BJ (cell line): ENCODE results near the gene MARK1. TPM values are rescaled to one million over a fixed set of nuclear protein-coding genes. Genes with fewer than 3 reads are reported as not detected.

Experiments
- CTCF ChIA-PET: fragments of 350-600 bp; formaldehyde crosslinking; extraction: SDS; loops from one replicate; lab custom pipeline; 2021; ENCODE audit warnings: antibody characterized with exemption, inconsistent platforms; lab: Yijun Ruan, JAX
- POLR2A ChIA-PET: fragments of 300-600 bp; sonication (Branson Sonifier 250); formaldehyde crosslinking; extraction: SDS; loops from one replicate; lab custom pipeline; 2021; ENCODE audit warnings: antibody characterized with exemption; lab: Charles Lee
- DNase-seq: peaks from one replicate; pipeline ENCODE4 v3.0.0-alpha.2; 2011; ENCODE audit warnings: low read depth
- H3K27me3 ChIP-seq: 2 replicates; pipeline ENCODE4 v1.6.0; 2011; ENCODE audit warnings: low read length; ENCODE audit not compliant: control insufficient read depth, insufficient read depth
- H3K36me3 ChIP-seq: 2 replicates; pipeline ENCODE4 v1.5.1; 2011; ENCODE audit warnings: low read length; ENCODE audit not compliant: control insufficient read depth, insufficient read depth
- H3K4me3 ChIP-seq: 2 replicates; pipeline ENCODE4 v1.5.1; 2011; ENCODE audit warnings: low read depth, mild to moderate bottlenecking, control low read depth, low read length
- polyA plus RNA-seq: library from polyadenylated mRNA; depleted of rRNA; stranded (reverse); fragments of >200 nt; gene quantifications from 2 replicates; pipeline ENCODE4 v1.2.3, GENCODE V29; 2011
- TF ChIP-seq, protein P1 (sequence below): IDR thresholded peaks from 2 replicates; pipeline ENCODE4 v1.5.1; 2011; ENCODE audit warnings: low read depth, mild to moderate bottlenecking, control low read depth, inconsistent platforms, low read length, moderate library complexity; ENCODE audit not compliant: insufficient read depth

Gene MARK1
- polyA plus RNA-seq, 1 experiment = 0.97 TPM

DNA sequence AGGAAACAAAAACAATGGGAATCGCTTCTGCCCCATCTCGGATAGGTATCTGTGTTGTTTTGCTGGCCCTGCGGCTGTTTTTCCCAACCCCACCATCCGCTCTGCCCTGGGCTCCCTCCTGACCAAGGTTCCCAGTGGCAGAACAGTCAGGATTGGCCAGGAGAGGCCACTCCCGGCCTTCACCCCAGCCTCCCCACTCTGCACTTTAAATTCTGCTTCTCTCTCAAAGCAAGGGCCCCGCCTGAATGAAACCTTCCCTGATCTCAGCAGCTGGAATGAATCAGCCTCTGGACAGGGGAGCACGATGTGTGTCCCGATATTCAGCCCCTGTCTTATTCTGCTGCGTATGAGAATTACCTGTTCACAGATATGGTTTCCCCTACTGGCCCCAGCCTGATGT is 178.5 kb downstream of the MARK1 start:
- H3K36me3 ChIP-seq = no peaks in the 10 kb centered on the region
- TF ChIP-seq, protein P1, sequence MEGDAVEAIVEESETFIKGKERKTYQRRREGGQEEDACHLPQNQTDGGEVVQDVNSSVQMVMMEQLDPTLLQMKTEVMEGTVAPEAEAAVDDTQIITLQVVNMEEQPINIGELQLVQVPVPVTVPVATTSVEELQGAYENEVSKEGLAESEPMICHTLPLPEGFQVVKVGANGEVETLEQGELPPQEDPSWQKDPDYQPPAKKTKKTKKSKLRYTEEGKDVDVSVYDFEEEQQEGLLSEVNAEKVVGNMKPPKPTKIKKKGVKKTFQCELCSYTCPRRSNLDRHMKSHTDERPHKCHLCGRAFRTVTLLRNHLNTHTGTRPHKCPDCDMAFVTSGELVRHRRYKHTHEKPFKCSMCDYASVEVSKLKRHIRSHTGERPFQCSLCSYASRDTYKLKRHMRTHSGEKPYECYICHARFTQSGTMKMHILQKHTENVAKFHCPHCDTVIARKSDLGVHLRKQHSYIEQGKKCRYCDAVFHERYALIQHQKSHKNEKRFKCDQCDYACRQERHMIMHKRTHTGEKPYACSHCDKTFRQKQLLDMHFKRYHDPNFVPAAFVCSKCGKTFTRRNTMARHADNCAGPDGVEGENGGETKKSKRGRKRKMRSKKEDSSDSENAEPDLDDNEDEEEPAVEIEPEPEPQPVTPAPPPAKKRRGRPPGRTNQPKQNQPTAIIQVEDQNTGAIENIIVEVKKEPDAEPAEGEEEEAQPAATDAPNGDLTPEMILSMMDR = no peak
- H3K4me3 ChIP-seq = no peak overlapping the region
- ChIA-PET POLR2A (no interaction called here), CTCF (interaction anchor here (1.3 kb wide), 1 partner anchor 17 kb away, joined by 3 read pairs; no protein-coding TSS in a partner anchor)
- no peaks in the 10 kb centered on the region for H3K27me3 ChIP-seq
- DNase-seq = no peak

GRCh38 chr1:220707160-220707559 is 179.2 kb downstream of the MARK1 start:
- DNase-seq = no peak
- Histone ChIP-seq H3K4me3 (no peak overlapping the region), H3K27me3 (no peaks in the 10 kb centered on the region), H3K36me3 (no peaks in the 10 kb centered on the region)
- TF ChIP-seq, protein P1 = no peak
- POLR2A ChIA-PET = no interaction called here
- CTCF ChIA-PET = no interaction called here

GRCh38 chr1:220708244-220708643 is 180.3 kb downstream of the MARK1 start:
- POLR2A ChIA-PET = no interaction called here
- no peak for DNase-seq
- TF ChIP-seq, protein P1 = no peak
- Histone ChIP-seq H3K4me3 (no peak overlapping the region), H3K36me3 (no peaks in the 10 kb centered on the region), H3K27me3 (no peaks in the 10 kb centered on the region)
- CTCF ChIA-PET = interaction anchor here (1.0 kb wide), 1 partner anchor 17 kb away, joined by 3 read pairs; no protein-coding TSS in a partner anchor

DNA sequence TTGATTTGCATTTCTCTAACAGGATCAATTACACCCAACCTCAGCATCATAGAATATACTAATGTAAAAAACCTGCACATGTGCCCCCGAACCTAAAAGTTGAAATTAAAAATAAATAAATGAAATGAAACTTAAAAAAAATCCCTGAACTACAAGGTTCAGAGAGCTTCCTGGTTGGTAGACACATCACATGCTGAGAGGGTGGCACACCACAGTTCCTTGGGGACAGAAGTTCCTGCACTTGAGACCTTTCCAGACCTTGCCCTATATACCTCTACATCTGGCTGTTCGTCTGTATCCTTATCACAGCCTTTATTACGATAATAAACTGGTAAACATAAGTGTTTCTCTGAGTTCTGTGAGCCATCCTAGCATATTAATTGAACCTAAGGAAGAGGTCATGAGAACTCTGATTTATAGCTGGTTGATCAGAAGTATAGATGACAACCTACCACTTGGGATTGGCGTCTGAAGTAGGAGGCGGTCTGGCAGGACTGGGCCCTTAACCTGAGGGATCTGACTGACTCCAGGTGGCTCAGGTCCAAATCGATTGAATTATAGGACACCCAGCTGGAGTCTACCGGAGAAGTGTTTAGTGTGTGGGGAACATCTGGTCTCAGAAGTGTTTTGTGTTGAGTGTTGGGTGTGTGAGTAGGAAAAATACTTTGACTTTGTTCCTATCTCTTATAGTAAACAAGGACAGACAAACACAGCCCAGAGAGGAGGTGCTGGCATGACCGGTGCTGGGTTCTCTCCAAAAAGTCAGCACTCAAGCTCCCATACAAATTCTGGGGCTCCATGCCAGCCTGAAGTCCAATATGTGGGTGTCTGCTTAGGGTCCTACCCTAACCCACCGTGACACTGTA is 181.2 kb downstream of the MARK1 start:
- TF ChIP-seq, protein P1 = no peak
- Histone ChIP-seq H3K36me3 (no peaks in the 10 kb centered on the region), H3K4me3 (no peak overlapping the region), H3K27me3 (no peaks in the 10 kb centered on the region)
- CTCF ChIA-PET = interaction anchor here (1.0 kb wide), 1 partner anchor 18 kb away, joined by 3 read pairs; no protein-coding TSS in a partner anchor
- DNase-seq = no peak
- POLR2A ChIA-PET = no interaction called here

- no peak for DNase-seq
- TF ChIP-seq, protein P1 = no peak
- CTCF ChIA-PET = no interaction called here
- Histone ChIP-seq H3K27me3 (no peaks in the 10 kb centered on the region), H3K36me3 (no peaks in the 10 kb centered on the region), H3K4me3 (no peak overlapping the region)
- POLR2A ChIA-PET = no interaction called here
These were observed 182.4 kb downstream of the MARK1 start for GRCh38 chr1:220710333-220710732.
